ENCODE measurements around the gene GARS1. TPM values are rescaled to one million over a fixed set of nuclear protein-coding genes. Genes with fewer than 3 reads are reported as not detected.

Gene GARS1
- total RNA-seq, 8 experiments from 2014 or later, result 96.3 to 352 (median 161) TPM

Other genes with a start within 250 kb of the GARS1 start
- 10 to 100 TPM in 1 of 8 experiments, 1 to 10 TPM in 7; 1.4 to 10.1 (median 5.5) TPM for gene NOD1, start 116.1 kb upstream of the GARS1 start, total RNA-seq
- gene GGCT, start 90.0 kb upstream of the GARS1 start, total RNA-seq, result 10 to 100 TPM; 31.6 to 71.6 (median 49.3) TPM
- 1 to 10 TPM in 2 of 8 experiments, under 1 TPM in 5, not detected in 1; 0.22 to 1.2 (median 0.60) TPM for gene CRHR2, start 87.6 kb downstream of the GARS1 start, total RNA-seq
- gene INMT, start 157.3 kb downstream of the GARS1 start, total RNA-seq, result 1 to 10 TPM in 1 of 8 experiments, under 1 TPM in 7; 0.13 to 1.2 (median 0.47) TPM
- gene MINDY4, start 176.5 kb downstream of the GARS1 start, total RNA-seq, result 10 to 100 TPM in 1 of 8 experiments, 1 to 10 TPM in 7; 2.5 to 12.3 (median 4.6) TPM